ENCODE results near the gene SLC9A3. TPM values are rescaled to one million over a fixed set of nuclear protein-coding genes. Genes with fewer than 3 reads are reported as not detected.
A peak's percentile ranks its signal among the peaks of the same experiment; 100 is the strongest.

Gene SLC9A3
- total and polyA plus RNA-seq, 7 donors: 0.81 to 1.7 (median 1.2) TPM

DNA sequence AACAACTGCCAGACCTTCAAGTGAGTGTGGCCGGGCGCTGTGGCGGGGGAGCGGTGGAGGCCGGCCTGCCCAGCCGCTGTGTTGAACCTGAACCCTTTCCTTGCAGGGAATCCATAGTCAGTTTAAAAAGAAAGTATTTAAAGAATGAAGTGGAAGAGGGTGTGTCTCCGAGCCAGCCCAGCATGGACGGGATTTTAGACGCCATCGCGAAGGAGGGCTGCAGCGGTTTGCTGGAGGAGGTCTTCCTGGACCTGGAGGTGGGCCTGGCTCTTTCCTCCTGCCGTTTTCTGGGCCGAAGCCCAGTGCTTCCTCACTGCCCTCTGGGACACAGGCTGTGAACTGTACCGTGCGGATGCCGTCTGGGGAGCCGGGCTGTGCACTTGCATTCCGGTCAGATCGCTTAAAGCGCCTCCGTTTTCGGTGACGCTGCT lies 62.2 kb downstream of the SLC9A3 start:
- TF ChIP-seq CTCF (IDR thresholded peaks at IDR 0.05): no peak
- DNase-seq (peak in 1 of 2 donors; percentile 28), ATAC-seq (no peak)
- intact Hi-C loops (cut with DNase I): loop anchor here in 1 of 2 donors (10.0 kb wide), 1 partner anchor 433 kb away; the partner anchor contains the start of genes BRD9 and TRIP13
- no peaks in the 10 kb centered on the region for H3K4me1 ChIP-seq
- H3K27me3 ChIP-seq (ENCODE audit: insufficient read depth in 3 of 3, low read length in 2 of 3): no peaks in the 10 kb centered on the region
- H3K27ac ChIP-seq: no peak overlapping the region
- H3K36me3 ChIP-seq (ENCODE audit: insufficient read depth in 1 of 2, low read depth in 1 of 2): peaks cover 11 to 98% of the 10 kb centered on the region in 2 donors
- H3K9me3 ChIP-seq: no peaks in the 10 kb centered on the region
- no peak overlapping the region for H3K4me3 ChIP-seq
- WGBS, 3 donors: 95 to 96% (median 96%) methylated on average over 24 of the region's 24 CpGs

DNA sequence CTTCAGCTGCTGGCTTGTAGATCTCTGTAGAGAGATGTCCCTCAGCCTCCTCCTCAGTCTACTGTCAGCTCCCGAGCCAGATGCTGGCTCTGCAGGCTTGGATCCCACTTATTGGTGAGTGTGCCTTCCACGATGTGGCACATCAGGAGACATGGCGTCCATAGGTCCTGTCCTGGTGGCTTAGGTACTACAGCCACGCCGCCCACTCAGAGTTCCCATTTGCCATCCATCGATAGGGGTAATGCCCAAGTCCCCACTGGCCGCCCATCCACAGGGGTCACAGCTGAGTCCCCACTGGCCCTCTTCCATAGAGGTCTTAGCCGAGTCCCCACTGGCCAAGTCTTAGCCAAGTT lies 64.0 kb downstream of the SLC9A3 start:
- peaks cover 8 to 96% of the 10 kb centered on the region in 2 donors for H3K36me3 ChIP-seq (ENCODE audit: insufficient read depth in 1 of 2, low read depth in 1 of 2)
- WGBS, 3 donors: 89 to 91% (median 91%) methylated on average over 8 of the region's 8 CpGs
- no peak overlapping the region for H3K27ac ChIP-seq
- intact Hi-C loops (cut with DNase I): loop anchor here in 1 of 2 donors (10.0 kb wide), 1 partner anchor 435 kb away; the partner anchor contains the start of genes BRD9 and TRIP13
- ATAC-seq: no peak
- H3K27me3 ChIP-seq (ENCODE audit: insufficient read depth in 3 of 3, low read length in 2 of 3): no peaks in the 10 kb centered on the region
- no peaks in the 10 kb centered on the region for H3K9me3 ChIP-seq
- H3K4me1 ChIP-seq: no peaks in the 10 kb centered on the region
- DNase-seq: peak in 1 of 2 donors; percentile 17
- H3K4me3 ChIP-seq: no peak overlapping the region
- no peak for TF ChIP-seq CTCF (IDR thresholded peaks at IDR 0.05)

- Histone ChIP-seq H3K36me3 (ENCODE audit: insufficient read depth in 1 of 2, low read depth in 1 of 2) (peaks cover 8 to 95% of the 10 kb centered on the region in 2 donors), H3K4me3 (no peak overlapping the region), H3K27me3 (ENCODE audit: insufficient read depth in 3 of 3, low read length in 2 of 3) (no peaks in the 10 kb centered on the region), H3K27ac (no peak overlapping the region), H3K4me1 (no peaks in the 10 kb centered on the region), H3K9me3 (no peaks in the 10 kb centered on the region)
- no peak for ATAC-seq
- intact Hi-C loops (cut with DNase I): loop anchor here in 1 of 2 donors (10.0 kb wide), 1 partner anchor 435 kb away; the partner anchor contains the start of genes BRD9 and TRIP13
- peak in 1 of 2 donors; percentile 36 for DNase-seq
- 95 to 97% (median 97%) methylated on average over 24 of the region's 24 CpGs for whole genome bisulfite sequencing, 3 donors
- no peak for TF ChIP-seq CTCF (IDR thresholded peaks at IDR 0.05)
Observed at GRCh38 chr5:459562-460272, 64.5 kb downstream of the SLC9A3 start.

- Histone ChIP-seq H3K9me3 (no peaks in the 10 kb centered on the region), H3K4me3 (no peak overlapping the region), H3K27me3 (ENCODE audit: insufficient read depth in 3 of 3, low read length in 2 of 3) (no peaks in the 10 kb centered on the region), H3K36me3 (ENCODE audit: insufficient read depth in 1 of 2, low read depth in 1 of 2) (peaks cover 8 to 94% of the 10 kb centered on the region in 2 donors), H3K27ac (no peak overlapping the region), H3K4me1 (no peaks in the 10 kb centered on the region)
- ATAC-seq: peak in 3 of 4 donors; percentile 37 to 53 (median 46)
- no peak for TF ChIP-seq CTCF (IDR thresholded peaks at IDR 0.05)
- 79 to 84% (median 80%) methylated on average over 17 of the region's 17 CpGs for WGBS, 3 donors
- intact Hi-C loops (cut with DNase I): no loop called here
- peak in 1 of 2 donors; percentile 52 for DNase-seq
Observed at GRCh38 chr5:458547-459353, 65.5 kb downstream of the SLC9A3 start.

Data from psoas muscle (tissue), 8 donors.